ENCODE measurements around the gene KAT2A. TPM values are rescaled to one million over a fixed set of nuclear protein-coding genes. Genes with fewer than 3 reads are reported as not detected.
A peak's percentile ranks its signal among the peaks of the same experiment; 100 is the strongest.

KAT2A gene
- 18.4 and 34.2 TPM in 2 replicates for total RNA-seq (ENCODE audit: low replicate concordance)

DNA sequence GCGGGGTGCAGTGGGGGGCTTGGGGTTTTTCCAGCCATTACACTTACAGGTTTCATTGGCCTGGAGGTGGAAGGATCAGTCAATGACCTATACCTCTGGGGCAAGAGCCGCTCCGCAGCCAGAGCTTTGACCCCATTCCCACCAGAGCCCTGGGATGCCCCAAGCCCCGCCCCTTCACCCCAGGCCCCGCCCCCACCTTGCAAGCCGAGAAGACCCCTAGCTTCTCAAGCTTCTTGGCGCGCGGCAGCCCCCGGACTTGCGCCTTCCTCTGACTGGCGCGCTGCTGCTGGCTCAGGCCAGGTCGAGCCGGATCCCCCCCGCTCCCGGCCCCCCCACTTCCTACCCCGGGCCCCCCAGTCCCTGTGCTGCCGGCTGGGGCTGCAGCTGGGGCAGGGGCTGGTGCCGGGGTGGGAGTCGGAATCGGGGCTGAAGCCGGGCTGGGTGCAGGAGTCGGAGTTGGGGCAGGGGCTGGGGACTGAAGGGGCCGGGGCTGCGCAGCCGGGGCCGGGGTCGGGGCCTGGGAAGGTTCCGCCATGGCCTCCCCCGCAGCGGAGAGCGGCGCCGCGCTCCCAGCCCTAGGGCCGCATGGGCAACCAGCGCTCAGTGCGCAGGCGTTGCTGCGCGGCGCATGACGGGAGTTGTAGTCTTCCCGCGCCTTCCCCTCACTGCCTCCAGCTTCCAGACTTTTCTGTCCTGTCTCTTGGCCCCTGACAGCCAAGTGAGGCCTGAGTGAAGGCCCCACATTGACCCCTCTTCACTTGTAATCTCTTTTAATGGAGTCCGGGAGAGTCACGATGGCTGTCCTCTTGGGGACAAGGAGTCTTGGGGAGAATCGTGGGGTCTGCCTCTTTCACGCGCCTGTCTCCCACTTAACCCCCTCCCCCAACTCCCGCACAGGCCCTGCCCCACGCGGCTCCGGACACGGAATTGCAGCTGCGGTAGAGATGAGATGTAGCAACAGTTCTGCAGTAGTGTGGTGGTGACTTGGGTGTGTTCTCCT lies at the start of gene KAT2A:
Gene KAT2A, minus strand, starts transcription at position 598 of the 1,000 bp plus-strand sequence. Its CDS starts 63 bp downstream, at position 535.
- Mint-ChIP-seq H3K4me3 (peak within 1 kb of the TSS; percentile 83), H3K27me3 (ENCODE audit: insufficient read depth, low read depth) (peaks cover 5% of the 10 kb centered on the region), H3K9me3 (no peaks in the 10 kb centered on the region), H3K27ac (peak within 1 kb of the TSS; percentile 48), H3K36me3 (peaks cover 13% of the 10 kb centered on the region), H3K4me1 (peaks cover 12% of the 10 kb centered on the region)
- Histone ChIP-seq H3K9ac (peak within 1 kb of the TSS; percentile 84), H3K36me3 (no peaks in the 10 kb centered on the region), H2AFZ (replicated peaks) (peak within 1 kb of the TSS; percentile 99), H3K4me2 (peak within 1 kb of the TSS; percentile 97), H3F3A (ENCODE audit: low read depth) (peaks cover 25% of the 10 kb centered on the region), H3K27ac (peak within 1 kb of the TSS; percentile 64), H3K27me3 (no peaks in the 10 kb centered on the region), H3K4me3 (peak within 1 kb of the TSS; percentile 97), H3K4me1 (peaks cover 16% of the 10 kb centered on the region), H3K79me2 (ENCODE audit: low read depth) (no peaks in the 10 kb centered on the region), H3K9me3 (ENCODE audit: low read depth) (no peaks in the 10 kb centered on the region), H4K20me1 (ENCODE audit: low read depth) (no peaks in the 10 kb centered on the region)
- DNase-seq (ENCODE audit: low spot score) = peak; percentile 93
- no peak for TF ChIP-seq EZH2 (IDR thresholded peaks at IDR 0.05)

DNA sequence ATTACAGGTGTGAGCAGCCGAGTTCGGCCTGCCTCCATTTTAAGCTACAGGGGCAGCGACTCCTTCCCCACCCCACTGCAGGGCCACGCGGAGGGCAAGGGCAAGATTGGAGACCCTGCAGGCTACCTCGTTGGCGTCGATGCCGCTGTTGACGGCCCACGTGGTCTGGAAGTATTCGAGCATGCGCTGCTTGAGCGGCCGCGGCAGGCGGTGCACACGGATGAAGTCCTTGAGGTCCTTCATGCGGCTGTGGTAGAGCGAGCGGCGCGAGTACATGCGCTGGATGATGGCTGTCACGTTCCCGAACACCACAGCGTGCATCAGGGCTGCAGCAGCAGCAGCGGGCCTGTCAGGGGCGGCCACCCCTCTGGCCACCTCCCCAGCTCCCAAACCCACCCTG lies 48.2 kb upstream of the KAT2A start:
- H3K27me3 ChIP-seq = no peaks in the 10 kb centered on the region
- no peak overlapping the region for H3K4me3 Mint-ChIP-seq
- no peak overlapping the region for H3K4me3 ChIP-seq
- peaks cover 18% of the 10 kb centered on the region for H3K27me3 Mint-ChIP-seq (ENCODE audit: insufficient read depth, low read depth)
- H3K27ac ChIP-seq = no peak overlapping the region
- H2AFZ ChIP-seq (replicated peaks) = no peak overlapping the region
- no peak for DNase-seq (ENCODE audit: low spot score)
- H3K9ac ChIP-seq = no peak overlapping the region
- H3F3A ChIP-seq (ENCODE audit: low read depth) = no peaks in the 10 kb centered on the region
- no peaks in the 10 kb centered on the region for H3K4me1 Mint-ChIP-seq
- no peaks in the 10 kb centered on the region for H3K36me3 Mint-ChIP-seq
- no peaks in the 10 kb centered on the region for H3K4me1 ChIP-seq
- TF ChIP-seq EZH2phosphoT487 (IDR thresholded peaks at IDR 0.05) (no peak), EZH2 (IDR thresholded peaks at IDR 0.05) (no peak)
- TF ChIP-seq, protein P1, sequence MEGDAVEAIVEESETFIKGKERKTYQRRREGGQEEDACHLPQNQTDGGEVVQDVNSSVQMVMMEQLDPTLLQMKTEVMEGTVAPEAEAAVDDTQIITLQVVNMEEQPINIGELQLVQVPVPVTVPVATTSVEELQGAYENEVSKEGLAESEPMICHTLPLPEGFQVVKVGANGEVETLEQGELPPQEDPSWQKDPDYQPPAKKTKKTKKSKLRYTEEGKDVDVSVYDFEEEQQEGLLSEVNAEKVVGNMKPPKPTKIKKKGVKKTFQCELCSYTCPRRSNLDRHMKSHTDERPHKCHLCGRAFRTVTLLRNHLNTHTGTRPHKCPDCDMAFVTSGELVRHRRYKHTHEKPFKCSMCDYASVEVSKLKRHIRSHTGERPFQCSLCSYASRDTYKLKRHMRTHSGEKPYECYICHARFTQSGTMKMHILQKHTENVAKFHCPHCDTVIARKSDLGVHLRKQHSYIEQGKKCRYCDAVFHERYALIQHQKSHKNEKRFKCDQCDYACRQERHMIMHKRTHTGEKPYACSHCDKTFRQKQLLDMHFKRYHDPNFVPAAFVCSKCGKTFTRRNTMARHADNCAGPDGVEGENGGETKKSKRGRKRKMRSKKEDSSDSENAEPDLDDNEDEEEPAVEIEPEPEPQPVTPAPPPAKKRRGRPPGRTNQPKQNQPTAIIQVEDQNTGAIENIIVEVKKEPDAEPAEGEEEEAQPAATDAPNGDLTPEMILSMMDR (IDR thresholded peaks at IDR 0.05) = no peak
- no peaks in the 10 kb centered on the region for H4K20me1 ChIP-seq (ENCODE audit: low read depth)
- no peaks in the 10 kb centered on the region for H3K9me3 Mint-ChIP-seq
- no peaks in the 10 kb centered on the region for H3K79me2 ChIP-seq (ENCODE audit: low read depth)
- H3K36me3 ChIP-seq = no peaks in the 10 kb centered on the region
- H3K9me3 ChIP-seq (ENCODE audit: low read depth) = no peaks in the 10 kb centered on the region
- H3K4me2 ChIP-seq = no peak overlapping the region
- no peak overlapping the region for H3K27ac Mint-ChIP-seq

DNA sequence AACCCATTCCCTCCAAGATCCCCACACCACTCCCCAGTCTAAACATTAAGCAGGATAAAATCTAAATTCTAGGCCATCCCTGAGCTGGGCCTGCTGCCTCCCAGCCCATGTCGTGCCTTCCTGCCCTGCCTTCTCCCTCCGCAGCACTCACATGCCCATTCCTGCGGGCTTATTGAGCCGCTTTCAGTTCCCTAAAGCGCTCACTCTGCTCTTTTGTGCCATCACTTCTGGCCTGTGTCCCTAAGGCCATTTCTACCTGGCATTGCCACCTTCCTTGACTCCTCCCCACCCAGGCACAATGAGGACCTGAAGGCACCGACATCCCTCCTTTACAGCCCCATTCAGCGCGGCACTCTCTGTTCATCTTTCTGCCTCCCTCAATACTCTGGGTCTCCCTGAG lies 46.6 kb upstream of the KAT2A start:
- Mint-ChIP-seq H3K27ac (no peak overlapping the region), H3K9me3 (no peaks in the 10 kb centered on the region), H3K36me3 (no peaks in the 10 kb centered on the region), H3K4me3 (no peak overlapping the region), H3K27me3 (ENCODE audit: insufficient read depth, low read depth) (peaks cover 13% of the 10 kb centered on the region), H3K4me1 (no peaks in the 10 kb centered on the region)
- Histone ChIP-seq H3K27me3 (no peaks in the 10 kb centered on the region), H3K79me2 (ENCODE audit: low read depth) (no peaks in the 10 kb centered on the region), H3K4me2 (no peak overlapping the region), H3K4me3 (no peak overlapping the region), H3K9me3 (ENCODE audit: low read depth) (no peaks in the 10 kb centered on the region), H3K9ac (no peak overlapping the region), H3K36me3 (no peaks in the 10 kb centered on the region), H4K20me1 (ENCODE audit: low read depth) (no peaks in the 10 kb centered on the region), H3K27ac (no peak overlapping the region), H2AFZ (replicated peaks) (no peak overlapping the region), H3K4me1 (no peaks in the 10 kb centered on the region), H3F3A (ENCODE audit: low read depth) (no peaks in the 10 kb centered on the region)
- TF ChIP-seq EZH2phosphoT487 (IDR thresholded peaks at IDR 0.05) (no peak), EZH2 (IDR thresholded peaks at IDR 0.05) (no peak)
- TF ChIP-seq, protein P1 (IDR thresholded peaks at IDR 0.05) = no peak
- DNase-seq (ENCODE audit: low spot score) = no peak

Measured in neural progenitor cell (in vitro differentiated cells).